Upper lobe of right lung (tissue), 1 donor: Measurements from ENCODE around the gene EGFL8. TPM values are rescaled to one million over a fixed set of nuclear protein-coding genes. Genes with fewer than 3 reads are reported as not detected.

Experiments
- ATAC-seq: fragments of 200-7000 bp; cut with Tn5 transposase; one replicate; pipeline ENCODE4 v1.9.1; 2020; ENCODE audit warnings: mild to moderate bottlenecking, moderate library complexity
- DNase-seq: peaks from one replicate; pipeline ENCODE4 v3.0.0-alpha.2; 2020
- H3K27ac ChIP-seq: fragments of 200-600 bp; one replicate; pipeline ENCODE4 v1.8.0; 2022
- H3K27me3 ChIP-seq: fragments of 200-600 bp; one replicate; pipeline ENCODE4 v1.8.0; 2022; ENCODE audit warnings: mild to moderate bottlenecking
- H3K36me3 ChIP-seq: fragments of 200-600 bp; one replicate; pipeline ENCODE4 v1.8.0; 2022
- H3K4me1 ChIP-seq: fragments of 200-600 bp; one replicate; pipeline ENCODE4 v1.8.0; 2022
- H3K4me3 ChIP-seq: fragments of 200-600 bp; one replicate; pipeline ENCODE4 v1.8.0; 2022; ENCODE audit warnings: mild to moderate bottlenecking
- H3K9me3 ChIP-seq: fragments of 200-600 bp; one replicate; pipeline ENCODE4 v1.8.0; 2022
- CTCF ChIP-seq: fragments of 200-600 bp; IDR thresholded peaks from one replicate; pipeline ENCODE4 v1.8.0; 2022; ENCODE audit warnings: antibody characterized with exemption
- intact Hi-C: fragments of 100-400 bp; cut with DNase I; formaldehyde crosslinking; loops from one replicate; pipeline ENCODE4 v1.11.0; 2022
- total RNA-seq: library from RNA; stranded (reverse); fragmentation: NEBNext Ultra II Directional; extraction: Animal tissue kit (Norgen Biotek cat#: 25700); gene quantifications from one replicate; pipeline ENCODE4 v1.2.1, GENCODE V29; 2021
- donor health status: DM: no; HTN: yes; CAD: no; lungs with severe emphysema.

EGFL8 gene
- total RNA-seq, 1 donor from 2014 or later: 14.5 TPM

- DNase-seq: no peak
- Histone ChIP-seq H3K27ac (peak overlapping the region; percentile 98), H3K27me3 (no peaks in the 10 kb centered on the region), H3K4me3 (peak overlapping the region; percentile 85), H3K4me1 (peaks cover 37% of the 10 kb centered on the region), H3K36me3 (peaks cover 15% of the 10 kb centered on the region), H3K9me3 (no peaks in the 10 kb centered on the region)
- ATAC-seq: no peak
- intact Hi-C loops: no loop called here
- no peak for TF ChIP-seq CTCF
Measured at GRCh38 chr6:32176476-32177182, 12.2 kb downstream of the EGFL8 start.

DNA sequence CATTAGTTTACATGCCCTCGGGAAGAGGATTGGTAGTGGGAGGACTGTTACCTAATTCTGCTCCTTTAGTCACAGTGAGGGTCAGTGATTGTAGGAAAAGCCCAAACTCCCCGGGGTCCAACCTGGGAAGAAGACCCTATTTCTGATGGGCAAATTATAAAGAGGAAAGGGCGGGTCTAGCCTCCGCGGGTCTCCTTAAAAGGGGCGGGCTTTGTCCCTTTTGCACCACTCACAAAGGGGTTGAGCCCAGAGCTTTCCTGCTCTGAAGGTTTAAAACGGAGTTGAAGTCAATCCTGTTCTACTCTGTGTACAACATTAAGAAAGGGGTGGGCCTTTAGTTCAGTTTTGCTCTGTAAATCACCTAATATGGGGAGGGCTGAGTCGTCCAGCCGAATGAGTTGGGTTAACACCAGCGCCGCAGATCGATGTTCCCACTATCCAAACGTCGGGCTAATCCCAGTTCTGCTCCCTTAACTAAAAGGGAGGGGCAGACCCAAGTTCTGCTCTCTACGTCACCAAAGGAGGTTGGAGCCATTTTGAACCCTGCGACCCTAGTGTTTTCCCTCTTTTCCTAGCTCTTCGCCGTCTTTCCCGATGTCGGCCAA lies 12.9 kb downstream of the EGFL8 start:
- no peaks in the 10 kb centered on the region for H3K27me3 ChIP-seq
- TF ChIP-seq CTCF: no peak
- intact Hi-C loops: no loop called here
- no peak for DNase-seq
- peaks cover 37% of the 10 kb centered on the region for H3K4me1 ChIP-seq
- H3K9me3 ChIP-seq: no peaks in the 10 kb centered on the region
- peak overlapping the region; percentile 85 for H3K4me3 ChIP-seq
- peaks cover 20% of the 10 kb centered on the region for H3K36me3 ChIP-seq
- no peak for ATAC-seq
- peak overlapping the region; percentile 98 for H3K27ac ChIP-seq

GRCh38 chr6:32177788-32178546 lies 13.6 kb downstream of the EGFL8 start, which contains the start of gene RNF5:
TSS of gene RNF5 (plus strand) at chr6:32178405. CDS start at chr6:32178512, 107 bp downstream.
- no peaks in the 10 kb centered on the region for H3K9me3 ChIP-seq
- peaks cover 37% of the 10 kb centered on the region for H3K4me1 ChIP-seq
- no peaks in the 10 kb centered on the region for H3K27me3 ChIP-seq
- peak within 1 kb of the TSS; percentile 85 for H3K4me3 ChIP-seq
- H3K27ac ChIP-seq: peak within 1 kb of the TSS; percentile 98
- DNase-seq: peak; percentile 96
- H3K36me3 ChIP-seq: peaks cover 26% of the 10 kb centered on the region
- TF ChIP-seq CTCF: no peak
- ATAC-seq: peak; percentile 84
- intact Hi-C loops: no loop called here

GRCh38 chr6:32178547-32179440 lies 14.4 kb downstream of the EGFL8 start:
- peaks cover 40% of the 10 kb centered on the region for H3K4me1 ChIP-seq
- no peaks in the 10 kb centered on the region for H3K9me3 ChIP-seq
- ATAC-seq: no peak
- peak overlapping the region; percentile 98 for H3K27ac ChIP-seq
- H3K36me3 ChIP-seq: peaks cover 26% of the 10 kb centered on the region
- no peaks in the 10 kb centered on the region for H3K27me3 ChIP-seq
- peak overlapping the region; percentile 85 for H3K4me3 ChIP-seq
- TF ChIP-seq CTCF: no peak
- intact Hi-C loops: no loop called here
- peak; percentile 85 for DNase-seq

- intact Hi-C loops: no loop called here
- Histone ChIP-seq H3K27me3 (no peaks in the 10 kb centered on the region), H3K36me3 (peaks cover 26% of the 10 kb centered on the region), H3K27ac (no peak overlapping the region), H3K9me3 (no peaks in the 10 kb centered on the region), H3K4me3 (no peak overlapping the region), H3K4me1 (peaks cover 44% of the 10 kb centered on the region)
- DNase-seq: no peak
- TF ChIP-seq CTCF: no peak
- no peak for ATAC-seq
Measured at GRCh38 chr6:32179766-32180405, 15.5 kb downstream of the EGFL8 start.
